ACHN (cell line): Measurements from ENCODE around the gene GOT2.
"Not testable (repeated sequence)": the region's sequence is repeated elsewhere in the genome, so short reads cannot be mapped to it uniquely, and the experiment has no call there.

Experiments used
- DNase-seq: peaks from one replicate; pipeline ENCODE4 v3.0.0-alpha.2; 2015
- in situ Hi-C: cut with HindIII; loops from 2 replicates; pipeline ENCODE4 v1.10.0; 2017; ENCODE audit warnings: low sequenced_read_pairs, low pct_ligation_motif_present, low pct_unique_long_range_greater_than_20kb

Gene GOT2

DNA sequence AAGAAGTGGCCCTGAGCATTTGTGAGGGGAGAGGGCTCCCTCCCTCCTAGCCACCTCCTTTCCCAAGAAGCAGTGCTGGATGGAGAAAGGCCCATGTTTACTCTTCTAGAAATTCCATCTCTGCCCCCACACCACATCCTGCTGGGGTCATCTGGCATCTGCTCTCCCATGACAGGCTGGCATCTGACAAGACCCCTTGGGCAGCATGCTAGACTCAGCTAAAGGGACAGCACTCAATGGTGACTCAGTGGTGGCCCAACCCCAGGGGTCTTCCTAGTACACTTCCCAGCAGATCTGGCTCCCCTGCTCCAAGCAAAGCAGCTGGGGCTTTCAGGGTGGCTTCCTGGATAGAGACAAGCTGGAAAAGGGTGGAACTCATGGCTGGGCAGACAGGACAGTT lies 63.9 kb downstream of the GOT2 start:
- in situ Hi-C loops = no loop called here
- no peak for DNase-seq

- in situ Hi-C loops = no loop called here
- no peak for DNase-seq
Observed at GRCh38 chr16:58665200-58665599, 68.9 kb downstream of the GOT2 start.

DNA sequence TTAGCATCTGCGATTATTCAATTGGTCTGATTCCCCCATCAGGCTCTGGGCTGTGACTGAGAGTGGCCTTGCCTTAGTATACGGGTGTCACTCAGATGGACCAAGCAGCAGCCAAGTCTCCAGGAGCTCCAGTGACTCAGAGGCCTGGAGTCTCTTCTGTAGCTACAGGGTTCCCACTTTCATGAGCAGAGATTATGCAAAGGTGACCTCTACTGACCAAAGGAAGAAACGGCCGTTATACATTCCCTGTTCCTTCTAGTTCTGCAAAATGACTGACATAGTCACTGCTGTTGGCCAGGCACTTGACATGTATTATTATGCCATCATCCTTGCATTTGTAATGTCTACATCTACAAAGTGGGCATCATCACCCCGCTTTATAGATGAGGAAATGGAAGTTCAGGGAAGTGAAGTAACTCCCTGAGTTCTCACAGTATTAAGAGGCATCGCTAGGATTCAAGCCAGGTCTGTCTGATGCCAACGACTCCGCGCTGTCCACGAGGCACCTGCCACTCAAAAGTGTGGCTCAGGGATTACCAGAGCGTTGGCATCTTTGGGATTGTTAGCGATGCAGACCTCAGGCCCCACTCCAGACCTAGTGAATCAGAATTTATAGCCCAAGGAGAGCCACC lies 72.8 kb downstream of the GOT2 start:
- peak; percentile 93 for DNase-seq
- in situ Hi-C loops = no loop called here

GRCh38 chr16:58659911-58660310 lies 74.2 kb downstream of the GOT2 start:
- DNase-seq, in situ Hi-C loops: not testable (repeated sequence)

DNA sequence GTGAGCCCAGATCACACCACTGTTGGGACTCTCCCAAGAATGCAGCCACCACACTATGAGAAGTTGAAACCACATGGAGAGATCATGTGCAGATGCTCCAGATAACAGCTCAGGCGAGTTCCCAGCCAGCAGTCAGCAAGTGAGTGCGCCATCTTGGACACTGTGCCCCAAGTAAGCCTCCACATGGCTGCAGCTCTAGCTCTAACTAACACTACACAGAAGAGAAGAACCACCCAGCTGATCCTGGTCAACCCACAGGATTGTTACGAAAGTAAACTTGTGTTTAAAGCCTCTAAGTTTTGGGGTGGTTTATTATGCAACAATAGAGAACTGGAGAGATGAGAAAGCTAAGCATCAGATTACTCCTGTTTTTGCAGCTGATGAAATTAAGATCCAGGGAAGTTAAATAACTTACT lies 75.3 kb downstream of the GOT2 start:
- DNase-seq = no peak
- in situ Hi-C loops = no loop called here
